Liver (tissue), 9 donors: ENCODE results near the gene BPIFB1. TPM values are rescaled to one million over a fixed set of nuclear protein-coding genes. Genes with fewer than 3 reads are reported as not detected.

Experiments used
- DNase-seq: peaks from one replicate; pipeline ENCODE4 v3.0.0-alpha.2; 2017; ENCODE audit warnings: low spot score
- H3K27ac ChIP-seq, 2 donors: one replicate each; pipeline ENCODE4 v1.7.0; 2013; ENCODE audit warnings: inconsistent platforms in 2 of 2, low read length in 2 of 2, control low read depth in 1 of 2, low read depth in 1 of 2, mild to moderate bottlenecking in 1 of 2
- H3K27me3 ChIP-seq, 4 donors: one replicate each; pipeline versions ENCODE4 v1.6.1 to v1.7.0; 2013; ENCODE audit warnings: low read length in 3 of 4, inconsistent platforms in 1 of 4, mild to moderate bottlenecking in 1 of 4, moderate library complexity in 1 of 4; ENCODE audit not compliant: control insufficient read depth in 4 of 4, insufficient read depth in 4 of 4
- H3K36me3 ChIP-seq, 4 donors: one replicate each; pipeline versions ENCODE4 v1.6.1 to v1.7.0; 2013; ENCODE audit warnings: low read length in 3 of 4, mild to moderate bottlenecking in 3 of 4, low read depth in 1 of 4, moderate library complexity in 1 of 4; ENCODE audit not compliant: control insufficient read depth in 4 of 4, insufficient read depth in 3 of 4
- H3K4me1 ChIP-seq, 4 donors: one replicate each; pipeline versions ENCODE4 v1.6.1 to v1.7.0; 2013; ENCODE audit warnings: low read length in 3 of 4, mild to moderate bottlenecking in 3 of 4, moderate library complexity in 1 of 4; ENCODE audit not compliant: control insufficient read depth in 4 of 4, insufficient read depth in 4 of 4
- H3K4me3 ChIP-seq, 3 donors: one replicate each; pipeline versions ENCODE4 v1.6.1 to v1.7.0; 2013; ENCODE audit warnings: low read length in 3 of 3, control low read depth in 1 of 3, low read depth in 1 of 3, mild to moderate bottlenecking in 1 of 3
- H3K9ac ChIP-seq, 2 donors: one replicate each; pipeline ENCODE4 v1.7.0; 2013; ENCODE audit warnings: low read length in 2 of 2, mild to moderate bottlenecking in 2 of 2, moderate library complexity in 2 of 2, control low read depth in 1 of 2, low read depth in 1 of 2
- H3K9me3 ChIP-seq, 4 donors: one replicate each; pipeline versions ENCODE4 v1.6.1 to v1.7.0; 2013; ENCODE audit warnings: low read length in 3 of 4; ENCODE audit not compliant: control insufficient read depth in 4 of 4
- EGR1 ChIP-seq, 2 donors: IDR thresholded peaks; 2 replicates each; pipeline ENCODE4 v1.6.1; 2016 to 2018; ENCODE audit warnings: antibody characterized with exemption in 2 of 2, low read depth in 2 of 2
- FOXA1 ChIP-seq: IDR thresholded peaks from 2 replicates; pipeline ENCODE4 v1.6.1; 2016; ENCODE audit warnings: antibody characterized with exemption
- FOXA2 ChIP-seq: IDR thresholded peaks from 2 replicates; pipeline ENCODE4 v1.6.1; 2016; ENCODE audit warnings: antibody characterized with exemption
- GABPA ChIP-seq, 2 donors: IDR thresholded peaks in 1 of 2; conservative IDR thresholded peaks in 1 of 2; 2 replicates each; pipeline ENCODE4 v1.6.1; 2016; ENCODE audit warnings: antibody characterized with exemption in 2 of 2, mild to moderate bottlenecking in 1 of 2, moderate library complexity in 1 of 2
- HNF4A ChIP-seq, 2 donors: conservative IDR thresholded peaks; 2 replicates each; pipeline ENCODE4 v1.6.1; 2016; ENCODE audit warnings: antibody characterized with exemption in 2 of 2, mild to moderate bottlenecking in 2 of 2
- HNF4G ChIP-seq: IDR thresholded peaks from 2 replicates; pipeline ENCODE4 v1.6.1; 2016; ENCODE audit warnings: antibody characterized with exemption
- JUND ChIP-seq, 2 donors: IDR thresholded peaks; 2 replicates each; pipeline ENCODE4 v1.6.1; 2016; ENCODE audit warnings: antibody characterized with exemption in 2 of 2
- NR2F2 ChIP-seq: IDR thresholded peaks from 2 replicates; pipeline ENCODE4 v1.6.1; 2016; ENCODE audit warnings: antibody characterized with exemption
- RAD21 ChIP-seq, 2 donors: IDR thresholded peaks; 2 replicates each; pipeline ENCODE4 v1.6.1; 2016; ENCODE audit warnings: antibody characterized with exemption in 2 of 2, mild to moderate bottlenecking in 2 of 2
- RXRA ChIP-seq, 2 donors: IDR thresholded peaks; 2 replicates each; pipeline ENCODE4 v1.6.1; 2017 to 2018; ENCODE audit warnings: antibody characterized with exemption in 2 of 2, mild to moderate bottlenecking in 1 of 2
- SP1 ChIP-seq: IDR thresholded peaks from 2 replicates; pipeline ENCODE4 v1.6.1; 2018; ENCODE audit warnings: antibody characterized with exemption, mild to moderate bottlenecking
- TAF1 ChIP-seq: conservative IDR thresholded peaks from 2 replicates; pipeline ENCODE4 v1.6.1; 2016; ENCODE audit warnings: antibody characterized with exemption, mild to moderate bottlenecking
- YY1 ChIP-seq: IDR thresholded peaks from 2 replicates; pipeline ENCODE4 v1.6.1; 2016; ENCODE audit warnings: antibody characterized with exemption, mild to moderate bottlenecking
- WGBS: extraction: QIAGEN DNeasy Blood & Tissue Kit; methylation state at CpG from one replicate; pipeline ENCODE4 v1.1.7; 2013; 5-methylcytosine and 5-hydroxymethylcytosine counted together
- polyA plus RNA-seq, 2 donors: library from polyadenylated mRNA; stranded (reverse) in 1 of 2; unstranded in 1 of 2; fragments of 200-250 nt in 1 of 2; fragments of >200 nt in 1 of 2; fragmentation: Nextera tagmentation in 1 of 2; extraction: Ambion mirVana in 1 of 2; gene quantifications; one replicate each; pipeline versions ENCODE4 v1.2.1 to v1.2.3, GENCODE V29; 2013 to 2015
- total RNA-seq, 2 donors: library from RNA; depleted of rRNA; stranded (reverse); fragments of >200 nt; gene quantifications; one replicate each; pipeline ENCODE4 v1.2.3, GENCODE V29; 2014
- TF ChIP-seq, protein P1 (sequence below): IDR thresholded peaks from 2 replicates; pipeline ENCODE4 v1.6.1; 2016; ENCODE audit warnings: antibody characterized with exemption
- TF ChIP-seq, protein P2 (sequence below): IDR thresholded peaks from 2 replicates; pipeline ENCODE4 v1.6.1; 2016; ENCODE audit warnings: antibody characterized with exemption
- TF ChIP-seq, protein P3 (sequence below): IDR thresholded peaks from 2 replicates; pipeline ENCODE4 v1.6.1; 2016; ENCODE audit warnings: antibody characterized with exemption
- donor health status: healthy.
- donor health status: healthy.
- donor health status: healthy.
- donor health status: healthy.
- donor health status: healthy.

BPIFB1 gene
- total and polyA plus RNA-seq, 4 donors, result 0.08 to 0.13 TPM; not detected in 2

DNA sequence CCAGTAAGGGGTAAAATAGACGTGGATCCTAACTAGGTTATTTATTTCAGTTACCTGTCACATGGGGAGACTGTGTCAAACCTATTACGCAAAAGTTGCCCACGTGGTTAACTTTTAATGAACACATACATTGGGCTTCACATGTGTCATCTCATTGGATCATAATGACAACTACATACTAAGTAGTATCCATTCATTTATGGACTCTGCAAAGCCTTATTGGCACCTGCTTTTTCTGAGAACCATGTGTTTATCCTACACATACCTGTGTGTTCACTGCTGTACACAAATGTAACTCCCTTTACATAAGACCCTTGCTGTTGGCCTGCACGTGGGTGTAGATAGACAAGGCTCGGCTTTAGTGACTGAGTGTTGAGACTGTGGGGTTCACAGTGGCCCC lies 42.1 kb upstream of the BPIFB1 start:
- WGBS, result 65% methylated on average over 5 of the region's 5 CpGs
- Histone ChIP-seq H3K27me3 (peaks cover 0 to 3% (median 0%) of the 10 kb centered on the region in 4 donors), H3K4me3 (no peak overlapping the region), H3K36me3 (no peaks in the 10 kb centered on the region), H3K4me1 (no peaks in the 10 kb centered on the region), H3K9ac (no peak overlapping the region), H3K9me3 (no peaks in the 10 kb centered on the region), H3K27ac (no peak overlapping the region)
- no peak for DNase-seq
- TF ChIP-seq TAF1 (no peak), HNF4G (no peak), HNF4A (conservative IDR thresholded peaks at IDR 0.05) (no peak), YY1 (no peak), JUND (IDR thresholded peaks at IDR 0.05) (no peak), FOXA2 (no peak), GABPA (IDR thresholded peaks at IDR 0.05 in 1 of 2, conservative IDR thresholded peaks at IDR 0.05 in 1 of 2) (no peak)

DNA sequence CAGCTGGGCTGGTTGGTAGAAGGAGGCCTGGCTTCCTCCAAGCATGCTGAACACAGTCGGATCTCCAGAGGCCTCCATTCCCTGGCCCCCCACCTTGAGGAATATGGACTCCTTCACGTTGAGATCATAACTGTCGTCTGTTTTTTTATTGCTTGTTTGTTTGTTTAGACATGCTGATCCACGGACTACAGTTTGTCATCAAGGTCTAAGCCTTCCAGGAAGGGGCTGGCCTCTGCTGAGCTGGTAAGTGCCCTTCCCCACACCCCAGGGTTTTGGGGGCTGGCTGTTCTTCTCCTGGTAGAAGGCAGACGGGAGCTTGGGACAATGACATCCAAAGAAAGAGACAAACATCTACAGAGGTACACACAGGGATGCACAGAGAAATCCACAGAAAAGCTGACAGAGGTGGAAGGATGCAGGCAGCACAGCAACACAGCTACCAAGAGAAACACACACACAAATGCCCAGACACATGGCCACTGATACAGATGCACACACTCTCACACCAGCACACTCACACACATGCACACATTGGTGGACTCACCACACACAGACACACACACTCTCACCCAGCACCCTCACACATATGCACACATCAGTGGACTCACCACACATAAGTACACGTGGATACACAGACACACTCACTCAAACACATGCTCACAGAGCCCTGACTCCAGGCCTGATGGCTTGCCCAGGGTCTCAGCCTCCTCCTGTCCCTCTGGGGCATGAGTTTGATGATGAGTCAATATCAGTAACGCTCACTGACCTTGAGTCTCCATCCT lies 40.5 kb upstream of the BPIFB1 start:
- no peak for TF ChIP-seq NR2F2
- WGBS, result 59% methylated on average over 7 of the region's 7 CpGs
- H3K4me1 ChIP-seq, result no peaks in the 10 kb centered on the region

DNA sequence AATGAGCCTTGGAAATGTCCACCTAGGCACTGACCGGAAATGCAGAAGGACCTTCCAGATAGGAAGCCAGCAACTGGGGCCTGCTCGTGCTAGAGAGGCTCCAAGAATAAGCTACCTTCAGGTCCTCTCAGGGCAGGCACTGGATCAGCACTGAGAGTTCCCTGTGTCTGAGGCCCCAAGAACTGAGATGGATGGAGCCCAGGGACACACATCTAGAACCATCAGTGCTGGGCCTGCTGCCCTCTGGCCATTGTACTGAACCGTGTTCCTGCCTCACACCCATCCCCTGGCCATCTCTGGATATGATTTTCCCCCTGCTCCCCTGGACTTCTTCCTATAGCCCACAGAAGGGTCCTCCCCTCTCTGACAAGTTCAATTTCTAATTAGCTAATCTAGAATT lies 36.9 kb upstream of the BPIFB1 start:
- Histone ChIP-seq H3K36me3 (no peaks in the 10 kb centered on the region), H3K4me3 (no peak overlapping the region), H3K4me1 (no peaks in the 10 kb centered on the region), H3K9ac (no peak overlapping the region), H3K9me3 (no peaks in the 10 kb centered on the region), H3K27ac (no peak overlapping the region), H3K27me3 (no peaks in the 10 kb centered on the region)
- no peak for TF ChIP-seq YY1
- no peak for TF ChIP-seq FOXA1
- TF ChIP-seq, protein P1, sequence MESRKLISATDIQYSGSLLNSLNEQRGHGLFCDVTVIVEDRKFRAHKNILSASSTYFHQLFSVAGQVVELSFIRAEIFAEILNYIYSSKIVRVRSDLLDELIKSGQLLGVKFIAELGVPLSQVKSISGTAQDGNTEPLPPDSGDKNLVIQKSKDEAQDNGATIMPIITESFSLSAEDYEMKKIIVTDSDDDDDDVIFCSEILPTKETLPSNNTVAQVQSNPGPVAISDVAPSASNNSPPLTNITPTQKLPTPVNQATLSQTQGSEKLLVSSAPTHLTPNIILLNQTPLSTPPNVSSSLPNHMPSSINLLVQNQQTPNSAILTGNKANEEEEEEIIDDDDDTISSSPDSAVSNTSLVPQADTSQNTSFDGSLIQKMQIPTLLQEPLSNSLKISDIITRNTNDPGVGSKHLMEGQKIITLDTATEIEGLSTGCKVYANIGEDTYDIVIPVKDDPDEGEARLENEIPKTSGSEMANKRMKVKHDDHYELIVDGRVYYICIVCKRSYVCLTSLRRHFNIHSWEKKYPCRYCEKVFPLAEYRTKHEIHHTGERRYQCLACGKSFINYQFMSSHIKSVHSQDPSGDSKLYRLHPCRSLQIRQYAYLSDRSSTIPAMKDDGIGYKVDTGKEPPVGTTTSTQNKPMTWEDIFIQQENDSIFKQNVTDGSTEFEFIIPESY, result no peak
- TF ChIP-seq EGR1 (IDR thresholded peaks at IDR 0.05; ENCODE audit: low read depth in 2 of 2), result no peak
- no peak for TF ChIP-seq HNF4G
- TF ChIP-seq HNF4A (conservative IDR thresholded peaks at IDR 0.05), result no peak
- no peak for TF ChIP-seq JUND (IDR thresholded peaks at IDR 0.05)
- 80% methylated on average over 3 of the region's 3 CpGs for WGBS
- DNase-seq, result no peak

More for the DNA sequence above, 40.5 kb upstream of the BPIFB1 start:
- Histone ChIP-seq H3K27ac (no peak overlapping the region), H3K4me3 (no peak overlapping the region), H3K9ac (no peak overlapping the region), H3K36me3 (no peaks in the 10 kb centered on the region), H3K27me3 (peaks cover 0 to 3% (median 0%) of the 10 kb centered on the region in 4 donors), H3K9me3 (no peaks in the 10 kb centered on the region)
- DNase-seq, result no peak

DNA sequence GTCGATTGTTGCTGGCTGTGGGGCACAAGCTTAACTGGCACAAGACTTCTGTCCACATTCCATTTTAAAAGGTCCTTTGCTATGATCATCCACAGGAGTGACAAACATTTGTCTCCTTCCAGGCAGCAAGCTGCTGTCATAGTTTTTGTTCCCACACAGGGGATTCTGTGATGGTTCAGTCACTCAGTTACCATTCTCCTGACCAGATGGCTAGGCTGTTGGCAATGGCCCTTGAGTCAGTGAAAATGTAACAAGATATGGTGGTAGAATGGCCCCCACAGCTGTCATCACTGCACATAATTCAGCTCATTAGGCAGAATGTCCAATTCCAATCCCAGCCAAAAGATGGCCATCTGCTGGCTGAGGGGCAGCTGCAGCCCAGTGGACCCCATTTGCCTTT lies 33.6 kb upstream of the BPIFB1 start:
- Histone ChIP-seq H3K9me3 (no peaks in the 10 kb centered on the region), H3K27ac (no peak overlapping the region), H3K4me3 (no peak overlapping the region), H3K36me3 (no peaks in the 10 kb centered on the region), H3K9ac (no peak overlapping the region), H3K27me3 (no peaks in the 10 kb centered on the region), H3K4me1 (no peaks in the 10 kb centered on the region)
- DNase-seq, result no peak
- 92% methylated on average over 1 of the region's 1 CpG for WGBS
- TF ChIP-seq SP1 (no peak), NR2F2 (no peak), RAD21 (IDR thresholded peaks at IDR 0.05) (no peak), FOXA1 (no peak), EGR1 (IDR thresholded peaks at IDR 0.05; ENCODE audit: low read depth in 2 of 2) (no peak), GABPA (IDR thresholded peaks at IDR 0.05 in 1 of 2, conservative IDR thresholded peaks at IDR 0.05 in 1 of 2) (no peak), JUND (IDR thresholded peaks at IDR 0.05) (no peak), RXRA (IDR thresholded peaks at IDR 0.05) (no peak), HNF4G (no peak), YY1 (no peak), TAF1 (no peak), HNF4A (conservative IDR thresholded peaks at IDR 0.05) (no peak)
- TF ChIP-seq, protein P2, sequence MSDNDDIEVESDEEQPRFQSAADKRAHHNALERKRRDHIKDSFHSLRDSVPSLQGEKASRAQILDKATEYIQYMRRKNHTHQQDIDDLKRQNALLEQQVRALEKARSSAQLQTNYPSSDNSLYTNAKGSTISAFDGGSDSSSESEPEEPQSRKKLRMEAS, result no peak
- TF ChIP-seq, protein P3, sequence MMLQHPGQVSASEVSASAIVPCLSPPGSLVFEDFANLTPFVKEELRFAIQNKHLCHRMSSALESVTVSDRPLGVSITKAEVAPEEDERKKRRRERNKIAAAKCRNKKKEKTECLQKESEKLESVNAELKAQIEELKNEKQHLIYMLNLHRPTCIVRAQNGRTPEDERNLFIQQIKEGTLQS, result no peak
- TF ChIP-seq, protein P1, result no peak
